ENCODE results near the gene PCSK2. TPM values are rescaled to one million over a fixed set of nuclear protein-coding genes. Genes with fewer than 3 reads are reported as not detected.

Gene PCSK2
- polyA plus RNA-seq, 1 donor from 2014 or later = 27.9 TPM

GRCh38 chr20:17327185-17328148 is 100.6 kb downstream of the PCSK2 start:
- Histone ChIP-seq H3K9me3 (ENCODE audit: low read length) (no peaks in the 10 kb centered on the region), H3K9me2 (ENCODE audit: insufficient read depth, low read length) (no peaks in the 10 kb centered on the region), H2AFZ (ENCODE audit: low read depth, low read length) (no peak overlapping the region), H3K9ac (ENCODE audit: low read length) (no peak overlapping the region), H3K4me3 (ENCODE audit: low read length) (no peak overlapping the region), H3K36me3 (ENCODE audit: insufficient read depth, low read length) (no peaks in the 10 kb centered on the region), H3F3A (ENCODE audit: insufficient read depth, low read length, poor library complexity, severe bottlenecking) (no peaks in the 10 kb centered on the region), H3K79me2 (replicated peaks; ENCODE audit: insufficient read depth, low read length) (no peaks in the 10 kb centered on the region), H3K4me2 (ENCODE audit: low read length) (no peak overlapping the region), H3K27me3 (ENCODE audit: insufficient read depth, low read depth, low read length) (no peaks in the 10 kb centered on the region), H3K27ac (ENCODE audit: low read length) (no peak overlapping the region), H4K20me1 (ENCODE audit: insufficient read depth) (no peaks in the 10 kb centered on the region)
- TF ChIP-seq CTCF (IDR thresholded peaks at IDR 0.05; ENCODE audit: poor library complexity, severe bottlenecking) = no peak
- TF ChIP-seq MXI1 (conservative IDR thresholded peaks at IDR 0.05; ENCODE audit: poor library complexity, severe bottlenecking) = no peak

DNA sequence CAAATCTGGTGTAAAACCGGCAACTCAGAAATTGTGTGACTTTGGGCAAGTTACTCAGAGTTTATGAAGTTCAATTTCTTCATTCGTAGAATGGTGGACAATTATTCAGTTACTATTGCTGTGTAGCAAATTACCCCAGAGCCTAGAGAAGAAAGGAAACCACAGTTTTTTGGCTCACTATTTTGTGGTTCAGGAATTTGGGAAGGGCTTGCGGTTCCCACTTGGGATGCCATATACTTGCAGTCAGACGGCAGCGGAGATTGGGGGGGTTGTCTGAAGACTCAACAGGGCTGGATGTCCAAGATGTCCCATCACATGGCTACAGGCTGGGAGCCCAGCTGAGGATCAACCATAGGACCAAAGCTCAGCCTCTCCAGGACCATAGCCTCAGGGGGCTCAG is 108.1 kb downstream of the PCSK2 start:
- H3K4me3 ChIP-seq (ENCODE audit: low read length) = no peak overlapping the region
- no peak overlapping the region for H3K27ac ChIP-seq (ENCODE audit: low read length)
- H3K27me3 ChIP-seq (ENCODE audit: insufficient read depth, low read depth, low read length) = no peaks in the 10 kb centered on the region
- no peaks in the 10 kb centered on the region for H3K9me2 ChIP-seq (ENCODE audit: insufficient read depth, low read length)
- TF ChIP-seq RAD21 (conservative IDR thresholded peaks at IDR 0.05) = no peak
- no peak for TF ChIP-seq MXI1 (conservative IDR thresholded peaks at IDR 0.05; ENCODE audit: poor library complexity, severe bottlenecking)
- no peak for TF ChIP-seq EP300 (conservative IDR thresholded peaks at IDR 0.05; ENCODE audit: poor library complexity, severe bottlenecking)
- no peak for TF ChIP-seq SMC3 (conservative IDR thresholded peaks at IDR 0.05; ENCODE audit: poor library complexity)
- no peak for TF ChIP-seq POLR2AphosphoS5 (IDR thresholded peaks at IDR 0.05)
- TF ChIP-seq EZH2 (IDR thresholded peaks at IDR 0.05; ENCODE audit: borderline replicate concordance, insufficient read depth, low read length, poor library complexity, severe bottlenecking) = no peak
- TF ChIP-seq TAF1 (IDR thresholded peaks at IDR 0.05; ENCODE audit: low read depth) = no peak
- no peak for TF ChIP-seq CTCF (IDR thresholded peaks at IDR 0.05; ENCODE audit: poor library complexity, severe bottlenecking)
- TF ChIP-seq, protein P1, sequence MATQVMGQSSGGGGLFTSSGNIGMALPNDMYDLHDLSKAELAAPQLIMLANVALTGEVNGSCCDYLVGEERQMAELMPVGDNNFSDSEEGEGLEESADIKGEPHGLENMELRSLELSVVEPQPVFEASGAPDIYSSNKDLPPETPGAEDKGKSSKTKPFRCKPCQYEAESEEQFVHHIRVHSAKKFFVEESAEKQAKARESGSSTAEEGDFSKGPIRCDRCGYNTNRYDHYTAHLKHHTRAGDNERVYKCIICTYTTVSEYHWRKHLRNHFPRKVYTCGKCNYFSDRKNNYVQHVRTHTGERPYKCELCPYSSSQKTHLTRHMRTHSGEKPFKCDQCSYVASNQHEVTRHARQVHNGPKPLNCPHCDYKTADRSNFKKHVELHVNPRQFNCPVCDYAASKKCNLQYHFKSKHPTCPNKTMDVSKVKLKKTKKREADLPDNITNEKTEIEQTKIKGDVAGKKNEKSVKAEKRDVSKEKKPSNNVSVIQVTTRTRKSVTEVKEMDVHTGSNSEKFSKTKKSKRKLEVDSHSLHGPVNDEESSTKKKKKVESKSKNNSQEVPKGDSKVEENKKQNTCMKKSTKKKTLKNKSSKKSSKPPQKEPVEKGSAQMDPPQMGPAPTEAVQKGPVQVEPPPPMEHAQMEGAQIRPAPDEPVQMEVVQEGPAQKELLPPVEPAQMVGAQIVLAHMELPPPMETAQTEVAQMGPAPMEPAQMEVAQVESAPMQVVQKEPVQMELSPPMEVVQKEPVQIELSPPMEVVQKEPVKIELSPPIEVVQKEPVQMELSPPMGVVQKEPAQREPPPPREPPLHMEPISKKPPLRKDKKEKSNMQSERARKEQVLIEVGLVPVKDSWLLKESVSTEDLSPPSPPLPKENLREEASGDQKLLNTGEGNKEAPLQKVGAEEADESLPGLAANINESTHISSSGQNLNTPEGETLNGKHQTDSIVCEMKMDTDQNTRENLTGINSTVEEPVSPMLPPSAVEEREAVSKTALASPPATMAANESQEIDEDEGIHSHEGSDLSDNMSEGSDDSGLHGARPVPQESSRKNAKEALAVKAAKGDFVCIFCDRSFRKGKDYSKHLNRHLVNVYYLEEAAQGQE (IDR thresholded peaks at IDR 0.05; ENCODE audit: borderline replicate concordance) = no peak
- no peak overlapping the region for H3K9ac ChIP-seq (ENCODE audit: low read length)
- no peaks in the 10 kb centered on the region for H3K9me3 ChIP-seq (ENCODE audit: low read length)
- H4K20me1 ChIP-seq (ENCODE audit: insufficient read depth) = no peaks in the 10 kb centered on the region
- H3K4me2 ChIP-seq (ENCODE audit: low read length) = no peak overlapping the region
- H3F3A ChIP-seq (ENCODE audit: insufficient read depth, low read length, poor library complexity, severe bottlenecking) = no peaks in the 10 kb centered on the region
- H3K79me2 ChIP-seq (replicated peaks; ENCODE audit: insufficient read depth, low read length) = no peaks in the 10 kb centered on the region
- no peak overlapping the region for H2AFZ ChIP-seq (ENCODE audit: low read depth, low read length)
- H3K36me3 ChIP-seq (ENCODE audit: insufficient read depth, low read length) = no peaks in the 10 kb centered on the region
